GM18870 (cell line): ENCODE results near the gene MCRIP2.

ENCODE experiments used
- ATAC-seq: cut with Tn5 transposase; IDR thresholded peaks from one replicate; pipeline ENCODE4 v1.9.1; 2021; ENCODE audit warnings: moderate library complexity; ENCODE audit not compliant: unreplicated experiment

The MCRIP2 gene

GRCh38 chr16:667780-668518, 26.3 kb downstream of the MCRIP2 start, which contains the start of gene RHOT2:
RHOT2 (plus strand) TSS chr16:668132; CDS start chr16:668200, 68 bp downstream.
- no peak for ATAC-seq

DNA sequence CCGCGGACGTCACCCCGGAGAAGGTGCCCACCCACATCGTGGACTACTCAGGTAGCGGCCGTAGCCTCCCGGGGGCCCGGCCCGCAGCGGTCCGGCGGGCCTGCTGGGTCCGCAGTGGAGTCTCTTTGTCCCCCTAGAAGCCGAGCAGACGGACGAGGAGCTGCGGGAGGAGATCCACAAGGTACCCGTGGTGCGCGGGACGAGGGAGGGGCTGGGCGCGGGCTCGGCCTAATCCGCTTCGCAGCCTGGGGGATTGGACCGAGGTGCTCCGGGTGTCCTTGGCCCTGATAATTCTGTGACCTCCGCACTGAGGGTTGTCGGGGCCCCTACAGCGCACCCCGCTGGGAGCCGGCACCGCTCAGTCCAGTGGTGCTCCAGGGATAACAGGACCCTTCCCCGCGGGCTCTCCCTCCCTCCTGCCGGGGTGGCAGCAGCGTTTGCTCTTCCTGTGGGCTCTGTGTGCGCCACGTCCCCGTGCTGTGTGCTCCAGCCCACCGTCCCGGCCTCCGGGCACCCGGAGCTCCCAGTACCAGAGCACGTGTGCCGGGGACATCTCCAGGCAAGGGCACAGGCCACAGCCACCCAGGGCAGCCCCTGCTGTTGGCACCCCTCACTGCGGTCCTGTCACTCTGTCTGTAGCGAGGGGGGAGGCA, 27.0 kb downstream of the MCRIP2 start:
- no peak for ATAC-seq

- no peak for ATAC-seq
Measured at GRCh38 chr16:669666-670065, 28.0 kb downstream of the MCRIP2 start.

DNA sequence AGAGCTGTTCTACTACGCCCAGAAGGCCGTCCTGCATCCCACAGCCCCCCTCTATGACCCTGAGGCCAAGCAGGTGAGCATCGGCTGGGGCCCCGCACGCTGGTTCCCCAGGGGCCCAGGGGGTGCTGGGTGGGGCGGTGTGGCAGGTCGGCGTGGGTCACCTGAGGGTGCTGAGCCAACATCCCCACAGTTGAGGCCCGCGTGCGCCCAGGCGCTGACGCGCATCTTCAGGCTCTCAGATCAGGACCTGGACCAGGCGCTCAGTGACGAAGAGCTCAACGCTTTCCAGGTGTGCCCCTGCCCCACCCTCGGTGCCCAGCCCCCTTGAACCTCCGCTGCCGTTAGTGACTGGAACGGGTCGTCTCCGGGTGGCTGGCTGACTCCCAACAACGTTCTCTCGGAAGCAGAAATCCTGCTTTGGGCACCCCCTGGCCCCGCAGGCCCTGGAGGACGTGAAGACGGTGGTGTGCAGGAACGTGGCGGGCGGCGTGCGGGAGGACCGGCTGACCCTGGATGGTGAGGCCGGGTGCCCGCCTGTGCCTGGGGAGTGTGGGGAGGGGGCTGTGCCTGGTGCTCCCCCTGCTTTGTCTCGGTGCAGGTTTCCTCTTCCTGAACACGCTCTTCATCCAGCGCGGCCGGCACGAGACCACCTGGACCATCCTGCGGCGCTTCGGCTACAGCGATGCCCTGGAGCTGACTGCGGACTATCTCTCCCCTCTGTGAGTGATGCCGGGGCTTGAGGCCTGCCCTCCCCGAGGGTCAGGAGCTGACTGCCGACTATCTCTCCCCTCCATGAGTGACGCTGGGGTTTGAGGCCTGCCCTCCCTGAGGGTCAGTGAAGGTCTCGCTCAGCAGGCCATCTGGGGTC, 29.1 kb downstream of the MCRIP2 start:
- no peak for ATAC-seq

GRCh38 chr16:671353-672131, 29.9 kb downstream of the MCRIP2 start:
- ATAC-seq, result no peak

DNA sequence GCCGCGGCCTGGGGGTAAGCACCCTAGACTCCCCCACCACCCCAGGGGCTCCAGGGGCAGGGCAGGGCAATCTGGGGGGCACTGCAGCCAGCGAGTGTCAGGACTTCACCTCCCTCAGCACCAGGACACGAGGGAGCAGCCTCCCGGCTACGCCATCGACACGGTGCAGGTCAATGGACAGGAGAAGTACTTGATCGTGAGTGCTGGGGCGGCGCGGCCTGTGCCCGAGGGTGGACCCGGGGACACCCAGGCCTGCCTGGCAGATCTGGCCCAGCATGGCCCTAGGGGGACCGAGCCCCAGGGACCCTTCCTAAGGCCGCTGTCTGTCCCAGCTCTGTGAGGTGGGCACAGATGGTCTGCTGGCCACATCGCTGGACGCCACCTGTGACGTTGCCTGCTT, 30.7 kb downstream of the MCRIP2 start:
- no peak for ATAC-seq

DNA sequence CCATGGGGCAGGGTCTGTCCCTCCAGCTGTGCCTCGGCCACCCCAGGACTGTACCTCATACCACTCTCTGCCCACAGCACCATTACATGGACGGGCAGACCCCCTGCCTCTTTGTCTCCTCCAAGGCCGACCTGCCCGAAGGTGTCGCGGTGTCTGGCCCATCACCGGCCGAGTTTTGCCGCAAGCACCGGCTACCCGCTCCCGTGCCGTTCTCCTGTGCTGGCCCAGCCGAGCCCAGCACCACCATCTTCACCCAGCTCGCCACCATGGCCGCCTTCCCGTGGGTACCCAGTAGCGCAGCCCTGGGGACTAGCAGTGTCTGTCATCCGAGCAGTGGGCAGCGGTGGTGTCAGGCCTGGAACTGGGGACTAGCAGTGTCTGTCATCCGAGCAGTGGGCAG, 31.2 kb downstream of the MCRIP2 start:
- ATAC-seq, result no peak

DNA sequence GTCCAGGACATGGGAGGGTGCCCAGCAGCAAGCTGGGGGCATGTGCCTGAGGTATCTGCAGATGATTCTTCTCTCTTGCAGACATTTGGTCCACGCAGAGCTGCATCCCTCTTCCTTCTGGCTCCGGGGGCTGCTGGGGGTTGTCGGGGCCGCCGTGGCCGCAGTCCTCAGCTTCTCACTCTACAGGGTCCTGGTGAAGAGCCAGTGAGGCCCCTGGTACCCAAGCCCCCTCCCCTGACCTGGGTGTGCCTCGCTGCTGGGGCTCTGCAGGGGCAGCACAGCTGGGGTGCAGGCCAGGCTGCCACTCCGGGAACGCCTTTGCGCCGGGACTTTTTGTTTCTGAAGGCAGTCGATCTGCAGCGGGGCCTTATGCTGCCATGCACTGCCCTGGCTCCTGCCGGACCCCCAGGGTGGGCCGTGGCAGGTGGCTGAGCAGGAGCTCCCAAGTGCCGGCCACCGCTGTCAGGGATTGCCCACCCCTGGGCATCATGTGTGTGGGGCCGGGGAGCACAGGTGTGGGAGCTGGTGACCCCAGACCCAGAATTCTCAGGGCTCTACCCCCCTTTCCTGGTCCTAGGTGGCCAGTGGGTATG, 31.9 kb downstream of the MCRIP2 start:
- ATAC-seq, result no peak

GRCh38 chr16:674214-674881, 32.7 kb downstream of the MCRIP2 start:
- no peak for ATAC-seq

DNA sequence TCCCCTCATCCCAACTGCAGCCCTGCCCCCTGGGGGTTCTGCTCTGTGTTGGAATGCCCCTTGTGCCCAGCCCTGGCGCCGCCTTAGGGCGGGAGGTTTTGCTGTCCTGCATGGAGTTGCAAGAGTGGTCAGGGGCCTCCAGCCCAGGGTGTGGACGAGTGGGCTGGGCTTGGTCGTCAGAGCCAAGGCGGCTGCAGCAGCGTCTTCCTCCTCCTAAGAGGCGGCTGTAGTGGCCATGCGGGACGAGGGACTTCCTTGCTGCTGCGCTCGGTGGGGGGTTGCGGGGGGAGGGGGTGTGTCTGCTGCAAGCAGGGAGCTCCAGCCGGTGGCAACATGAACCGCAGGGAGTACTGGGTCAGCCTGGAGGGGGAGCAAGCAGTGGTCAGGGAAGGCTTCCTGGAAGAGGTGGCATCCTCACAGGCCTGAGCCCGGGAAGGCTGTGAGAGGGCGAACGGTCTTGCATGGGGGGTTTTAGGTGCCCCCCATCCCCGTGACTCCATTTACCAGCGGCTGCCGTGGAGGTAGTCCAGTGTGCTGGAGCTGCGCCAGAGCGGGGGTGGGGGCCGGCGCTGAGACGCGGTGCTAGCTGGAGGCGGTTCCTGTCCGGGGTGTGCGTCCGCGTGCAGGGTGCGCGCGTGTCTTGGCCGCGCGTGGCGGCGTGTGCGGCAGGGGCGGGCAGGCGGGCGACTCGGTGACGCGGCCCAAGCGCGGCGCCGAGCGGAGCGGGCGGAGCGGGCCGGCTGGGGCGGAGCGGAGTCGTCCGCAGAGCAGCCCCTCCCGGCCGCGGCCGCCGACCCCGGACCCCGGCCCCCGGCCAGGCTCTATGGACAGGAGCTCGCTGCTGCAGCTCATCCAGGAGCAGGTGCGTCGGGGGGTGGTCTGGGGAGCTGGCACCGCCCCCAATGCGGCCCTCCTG, 33.6 kb downstream of the MCRIP2 start, which contains the start of gene RHBDL1:
Gene RHBDL1 (plus strand): TSS at position 704 of the 916 bp plus-strand sequence. CDS start 120 bp downstream, at position 824.
- ATAC-seq, result no peak

DNA sequence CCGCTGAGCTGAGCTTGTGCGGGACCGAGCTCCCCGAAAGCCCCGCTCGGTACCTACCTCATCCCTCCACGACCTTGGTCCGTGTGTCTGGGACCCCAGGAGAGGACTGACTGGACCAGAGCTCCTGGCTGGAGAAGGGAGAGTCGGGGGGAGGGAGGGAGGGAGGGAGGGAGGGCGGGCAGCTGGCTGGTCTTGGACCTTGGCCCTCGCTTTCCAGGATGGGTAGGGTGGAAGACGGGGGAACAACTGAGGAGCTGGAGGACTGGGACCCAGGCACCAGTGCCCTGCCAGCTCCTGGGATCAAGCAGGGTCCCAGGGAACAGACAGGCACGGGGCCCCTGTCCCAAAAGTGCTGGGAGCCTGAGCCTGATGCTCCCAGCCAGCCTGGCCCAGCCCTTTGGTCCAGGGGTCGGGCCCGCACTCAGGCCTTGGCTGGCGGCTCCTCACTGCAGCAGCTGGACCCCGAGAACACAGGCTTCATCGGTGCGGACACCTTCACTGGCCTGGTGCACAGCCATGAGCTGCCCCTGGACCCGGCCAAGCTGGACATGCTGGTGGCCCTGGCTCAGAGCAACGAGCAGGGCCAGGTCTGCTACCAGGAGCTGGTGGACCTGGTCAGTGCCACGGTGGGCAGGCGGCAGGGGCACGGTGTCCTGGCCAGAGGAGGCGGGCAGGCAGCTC, 34.4 kb downstream of the MCRIP2 start:
- ATAC-seq, result no peak

GRCh38 chr16:676565-676902, 34.9 kb downstream of the MCRIP2 start:
- no peak for ATAC-seq

GRCh38 chr16:676913-677312, 35.3 kb downstream of the MCRIP2 start:
- ATAC-seq, result no peak

- ATAC-seq, result no peak
Measured at GRCh38 chr16:677316-678190, 35.9 kb downstream of the MCRIP2 start.

- no peak for ATAC-seq
Measured at GRCh38 chr16:678209-678857, 36.7 kb downstream of the MCRIP2 start.

GRCh38 chr16:678858-679813, 37.5 kb downstream of the MCRIP2 start:
- no peak for ATAC-seq
